ENCODE measurements around the gene LMF1. TPM values are rescaled to one million over a fixed set of nuclear protein-coding genes. Genes with fewer than 3 reads are reported as not detected.

The LMF1 gene
- total RNA-seq, 4 donors from 2014 or later, result 14.9 to 33.7 (median 27.1) TPM

GRCh38 chr16:996681-997080 lies 25.9 kb upstream of the LMF1 start:
- ATAC-seq (ENCODE audit: low FRiP score) (no peak), DNase-seq (ENCODE audit: low spot score) (no peak)
- TF ChIP-seq, protein P1, sequence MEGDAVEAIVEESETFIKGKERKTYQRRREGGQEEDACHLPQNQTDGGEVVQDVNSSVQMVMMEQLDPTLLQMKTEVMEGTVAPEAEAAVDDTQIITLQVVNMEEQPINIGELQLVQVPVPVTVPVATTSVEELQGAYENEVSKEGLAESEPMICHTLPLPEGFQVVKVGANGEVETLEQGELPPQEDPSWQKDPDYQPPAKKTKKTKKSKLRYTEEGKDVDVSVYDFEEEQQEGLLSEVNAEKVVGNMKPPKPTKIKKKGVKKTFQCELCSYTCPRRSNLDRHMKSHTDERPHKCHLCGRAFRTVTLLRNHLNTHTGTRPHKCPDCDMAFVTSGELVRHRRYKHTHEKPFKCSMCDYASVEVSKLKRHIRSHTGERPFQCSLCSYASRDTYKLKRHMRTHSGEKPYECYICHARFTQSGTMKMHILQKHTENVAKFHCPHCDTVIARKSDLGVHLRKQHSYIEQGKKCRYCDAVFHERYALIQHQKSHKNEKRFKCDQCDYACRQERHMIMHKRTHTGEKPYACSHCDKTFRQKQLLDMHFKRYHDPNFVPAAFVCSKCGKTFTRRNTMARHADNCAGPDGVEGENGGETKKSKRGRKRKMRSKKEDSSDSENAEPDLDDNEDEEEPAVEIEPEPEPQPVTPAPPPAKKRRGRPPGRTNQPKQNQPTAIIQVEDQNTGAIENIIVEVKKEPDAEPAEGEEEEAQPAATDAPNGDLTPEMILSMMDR (IDR thresholded peaks at IDR 0.05), result no peak

GRCh38 chr16:995783-996182 lies 25.0 kb upstream of the LMF1 start:
- ATAC-seq (ENCODE audit: low FRiP score), result no peak
- TF ChIP-seq, protein P1 (IDR thresholded peaks at IDR 0.05), result no peak

DNA sequence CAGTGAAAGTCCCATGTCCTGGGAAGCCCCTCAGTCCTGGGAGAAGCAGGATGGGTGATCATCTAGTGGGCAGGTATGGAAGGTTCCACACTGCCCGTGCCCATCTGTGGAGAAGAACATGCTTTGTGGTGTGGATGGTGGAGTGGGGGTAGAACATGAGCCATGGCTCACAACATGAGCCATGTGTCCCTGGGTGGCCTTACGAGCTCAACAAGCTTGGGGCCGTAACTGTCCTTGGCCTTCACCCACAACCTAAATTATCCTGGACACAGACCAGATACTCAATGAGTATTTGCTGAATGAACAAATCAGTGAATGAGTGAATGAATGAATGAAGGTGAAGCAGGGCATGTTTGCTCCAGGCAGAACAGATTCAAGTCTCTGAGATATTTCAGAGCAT lies 24.3 kb upstream of the LMF1 start:
- no peak for ATAC-seq (ENCODE audit: low FRiP score)
- TF ChIP-seq, protein P1 (IDR thresholded peaks at IDR 0.05), result no peak
- no peak for DNase-seq (ENCODE audit: low spot score)

More at GRCh38 chr16:995783-996182, 25.0 kb upstream of the LMF1 start:
- no peak for DNase-seq (ENCODE audit: low spot score)

DNA sequence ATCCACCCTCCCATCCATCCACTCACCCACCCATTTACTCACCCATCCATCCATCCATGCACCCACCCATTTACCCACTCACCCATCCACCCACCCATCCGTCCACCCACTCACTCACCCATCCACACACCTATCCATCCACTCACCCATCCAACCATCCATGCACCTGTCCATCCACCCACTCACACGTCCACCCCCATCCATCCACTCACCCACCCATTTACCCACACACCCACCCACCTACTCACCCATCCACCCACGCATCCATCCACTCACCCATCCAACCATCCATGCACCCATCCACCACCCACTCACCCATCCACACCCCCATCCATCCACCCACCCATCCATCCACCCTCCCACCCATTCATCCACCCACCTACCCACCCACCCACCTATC lies 22.9 kb upstream of the LMF1 start:
- TF ChIP-seq, protein P1 (IDR thresholded peaks at IDR 0.05), result no peak
- no peak for ATAC-seq (ENCODE audit: low FRiP score)
- no peak for DNase-seq (ENCODE audit: low spot score)

DNA sequence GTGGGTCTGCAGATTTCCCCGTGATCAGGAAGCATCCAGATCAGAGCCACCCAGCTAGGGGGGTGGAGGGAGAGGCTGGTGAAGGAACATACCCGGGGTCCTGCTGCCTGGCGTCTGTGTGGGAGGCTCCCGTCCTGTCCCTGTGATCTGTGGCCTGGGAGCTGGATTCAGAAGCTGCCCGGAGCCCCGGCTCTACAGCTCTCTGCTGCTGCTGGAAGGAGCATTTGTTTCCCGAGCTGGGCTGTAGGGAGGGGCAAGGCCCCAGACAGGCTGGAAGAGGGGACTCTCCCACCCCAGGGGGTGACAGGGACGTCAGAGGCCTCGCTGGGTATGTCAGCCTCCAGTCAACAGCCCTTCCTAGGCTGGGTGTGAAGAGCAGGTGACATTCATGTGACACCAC lies 21.0 kb upstream of the LMF1 start:
- TF ChIP-seq, protein P1 (IDR thresholded peaks at IDR 0.05), result no peak
- DNase-seq (ENCODE audit: low spot score) (no peak), ATAC-seq (ENCODE audit: low FRiP score) (no peak)

DNA sequence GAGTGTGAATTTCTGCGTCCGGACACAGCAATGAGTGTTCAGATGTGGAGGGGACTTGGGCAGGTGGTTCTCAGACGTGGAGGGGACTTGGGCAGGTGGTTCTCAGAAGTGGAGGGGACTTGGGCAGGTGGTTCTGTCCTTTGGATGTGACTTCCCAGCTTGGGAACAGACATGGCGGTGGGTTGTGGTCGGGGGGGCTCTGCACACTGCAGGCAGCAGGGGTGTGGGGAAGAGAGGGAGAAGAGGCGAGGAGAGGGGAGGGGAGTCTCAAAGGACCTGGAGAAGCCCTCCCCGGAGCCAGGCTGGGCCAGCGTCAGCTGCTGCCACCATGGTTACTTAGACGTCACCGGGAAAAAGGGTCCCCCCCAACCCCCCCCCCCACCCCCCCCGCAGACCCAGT lies 20.6 kb upstream of the LMF1 start:
- ATAC-seq (ENCODE audit: low FRiP score) (no peak), DNase-seq (ENCODE audit: low spot score) (no peak)

More for the DNA sequence above, 20.6 kb upstream of the LMF1 start:
- TF ChIP-seq, protein P1 (IDR thresholded peaks at IDR 0.05), result no peak
